HG03565 (cell line): ENCODE results near the gene WNT9A.

Source experiments
- ATAC-seq: cut with Tn5 transposase; IDR thresholded peaks from one replicate; pipeline ENCODE4 v1.9.1; 2021; ENCODE audit warnings: mild to moderate bottlenecking, moderate library complexity; ENCODE audit not compliant: unreplicated experiment

The WNT9A gene

GRCh38 chr1:227925582-227926198 is 22.0 kb downstream of the WNT9A start:
- no peak for ATAC-seq

DNA sequence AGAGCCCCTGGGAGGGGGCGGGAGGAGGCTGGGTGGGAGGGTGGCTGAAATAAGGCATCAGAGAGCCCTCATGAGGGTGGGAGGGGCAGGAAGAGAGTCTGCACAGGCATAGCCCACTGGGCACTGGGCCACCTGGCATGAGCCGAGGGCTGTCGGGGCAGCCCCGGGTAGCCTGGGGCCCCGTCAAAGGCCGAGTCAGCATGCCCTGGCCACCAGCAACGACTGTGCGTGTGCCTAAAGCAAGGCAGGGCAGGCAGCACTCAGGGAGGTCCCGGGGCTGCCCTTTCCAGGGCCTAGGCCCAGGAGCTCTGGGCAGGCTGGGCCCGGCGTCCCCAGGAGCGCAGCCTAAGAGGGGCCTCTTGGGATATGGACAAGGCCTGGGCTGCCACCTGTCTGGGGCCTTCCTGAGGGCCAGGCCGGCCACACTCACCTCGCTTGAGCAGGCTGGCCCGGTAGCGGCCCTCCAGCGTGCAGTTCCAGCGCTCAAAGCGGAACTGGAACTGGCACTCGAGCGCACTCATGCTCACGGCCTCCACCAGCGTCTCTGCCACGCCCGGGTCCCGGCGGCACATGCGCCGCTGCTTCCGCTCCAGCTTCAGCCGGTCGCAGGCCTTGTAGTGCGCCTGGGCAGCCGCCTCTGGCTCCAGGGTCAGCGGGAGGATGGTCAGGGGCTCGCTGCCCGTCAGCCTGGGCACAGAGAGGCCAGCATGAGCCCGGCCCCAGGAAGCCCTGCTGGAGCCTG is 22.7 kb downstream of the WNT9A start:
- no peak for ATAC-seq

- no peak for ATAC-seq
These were observed 23.4 kb downstream of the WNT9A start for GRCh38 chr1:227924168-227924832.

- ATAC-seq: no peak
These were observed 24.2 kb downstream of the WNT9A start for GRCh38 chr1:227923353-227924167.

- ATAC-seq: no peak
These were observed 25.0 kb downstream of the WNT9A start for GRCh38 chr1:227922501-227923352.

GRCh38 chr1:227921461-227922185 is 26.1 kb downstream of the WNT9A start:
- ATAC-seq: no peak

DNA sequence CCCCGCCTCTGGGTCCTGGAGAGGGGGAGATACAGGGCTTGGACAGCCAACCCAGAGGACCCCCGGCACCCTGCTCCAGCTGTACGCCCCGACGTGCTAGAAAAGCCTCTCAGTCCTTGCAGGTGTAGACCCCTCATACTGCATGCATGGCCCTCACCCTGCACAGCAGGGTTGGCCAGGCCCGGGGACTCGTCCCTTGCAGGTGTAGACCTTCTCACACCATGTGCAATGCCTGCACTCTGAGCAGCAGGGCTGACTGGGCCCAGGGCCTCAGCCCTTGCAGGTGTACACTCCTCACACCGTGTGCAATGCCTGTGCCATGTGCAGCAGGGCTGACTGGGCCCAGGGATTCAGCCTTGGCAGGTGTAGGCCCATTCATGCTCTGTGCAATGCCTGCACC is 26.8 kb downstream of the WNT9A start:
- no peak for ATAC-seq

GRCh38 chr1:227920426-227920825 is 27.3 kb downstream of the WNT9A start:
- ATAC-seq: no peak

GRCh38 chr1:227919906-227920305 is 27.8 kb downstream of the WNT9A start:
- ATAC-seq: no peak

- no peak for ATAC-seq
These were observed 29.0 kb downstream of the WNT9A start for GRCh38 chr1:227918736-227919135.

GRCh38 chr1:227918083-227918700 is 29.5 kb downstream of the WNT9A start:
- no peak for ATAC-seq

- no peak for ATAC-seq
These were observed 30.4 kb downstream of the WNT9A start for GRCh38 chr1:227917081-227917950.

DNA sequence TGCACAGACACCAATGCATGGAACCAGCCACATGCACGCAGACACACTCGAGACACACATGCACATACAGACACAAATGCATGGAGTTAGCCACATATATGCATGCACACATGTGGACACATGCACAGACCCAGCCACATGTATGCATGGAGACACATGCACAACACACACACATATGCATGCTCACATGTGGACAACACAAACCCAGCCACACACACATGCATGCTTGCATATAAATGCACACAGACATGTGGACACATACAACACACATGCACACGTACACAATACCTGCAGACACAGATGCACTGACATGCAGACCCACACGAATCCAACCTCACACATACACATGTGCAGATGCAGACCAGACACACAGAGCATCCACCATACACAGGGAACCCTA is 31.1 kb downstream of the WNT9A start:
- ATAC-seq: no peak

GRCh38 chr1:227915564-227916553 is 31.9 kb downstream of the WNT9A start:
- no peak for ATAC-seq

GRCh38 chr1:227914801-227915563 is 32.8 kb downstream of the WNT9A start:
- no peak for ATAC-seq
